Globus pallidus (tissue), 1 donor: ENCODE results near the gene ABLIM1.

ENCODE experiments used
- DNase-seq: peaks from one replicate; pipeline ENCODE4 v3.0.0-alpha.2; 2015; ENCODE audit warnings: low spot score

The ABLIM1 gene

DNA sequence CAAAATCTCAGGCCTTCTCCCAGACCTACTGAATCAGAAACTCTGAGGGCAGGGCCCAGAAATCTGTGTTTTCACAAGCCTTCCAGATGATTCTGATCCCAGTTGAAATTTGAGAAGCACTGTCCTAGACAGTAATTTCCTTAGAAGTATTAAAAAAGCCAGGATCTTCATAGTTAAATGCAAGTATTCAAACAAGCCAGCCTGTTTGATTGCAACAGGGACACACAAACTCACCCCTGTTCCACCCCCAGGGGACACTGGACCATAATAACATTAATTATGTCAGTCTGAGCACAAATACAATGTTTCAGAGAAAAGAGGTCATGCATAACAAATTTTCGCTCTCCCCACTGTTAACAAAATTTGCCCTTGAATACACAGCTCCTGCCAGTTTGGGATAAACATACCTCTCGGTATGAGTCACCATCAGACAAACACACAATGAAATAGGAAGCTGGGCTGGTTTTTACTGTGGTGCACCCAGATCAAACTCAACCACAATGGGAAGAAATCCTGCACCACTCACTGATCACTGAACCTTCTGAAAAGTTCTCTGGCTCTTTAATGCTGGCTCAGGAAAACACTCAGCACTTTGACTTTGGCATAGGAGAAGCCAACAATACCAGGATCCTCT is 34.3 kb downstream of the ABLIM1 start:
- DNase-seq, result no peak

- no peak for DNase-seq
These were observed 34.9 kb downstream of the ABLIM1 start for GRCh38 chr10:114623155-114623554.

DNA sequence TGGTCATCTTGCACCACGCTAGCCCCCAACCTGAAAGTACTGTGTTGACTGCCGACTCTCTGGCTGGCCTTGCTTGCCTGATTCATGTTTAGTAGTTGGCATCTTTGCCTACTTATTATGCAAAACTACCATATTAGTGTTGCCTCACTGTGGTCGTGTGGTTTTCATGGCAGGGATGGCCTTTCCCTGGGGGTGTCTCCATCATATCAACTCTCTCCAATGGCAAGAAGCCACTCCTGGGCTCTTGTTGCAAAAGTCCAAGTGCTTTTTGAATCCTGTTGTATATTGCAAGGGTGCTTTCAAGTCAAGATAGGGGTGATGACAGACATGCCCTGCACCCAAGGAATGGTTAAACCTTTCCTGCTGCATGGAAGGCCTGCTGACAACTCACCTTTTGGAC is 39.4 kb downstream of the ABLIM1 start:
- DNase-seq, result no peak

GRCh38 chr10:114616516-114616915 is 41.6 kb downstream of the ABLIM1 start:
- no peak for DNase-seq

- no peak for DNase-seq
These were observed 42.0 kb downstream of the ABLIM1 start for GRCh38 chr10:114616103-114616502.

GRCh38 chr10:114615600-114616007 is 42.5 kb downstream of the ABLIM1 start:
- no peak for DNase-seq

DNA sequence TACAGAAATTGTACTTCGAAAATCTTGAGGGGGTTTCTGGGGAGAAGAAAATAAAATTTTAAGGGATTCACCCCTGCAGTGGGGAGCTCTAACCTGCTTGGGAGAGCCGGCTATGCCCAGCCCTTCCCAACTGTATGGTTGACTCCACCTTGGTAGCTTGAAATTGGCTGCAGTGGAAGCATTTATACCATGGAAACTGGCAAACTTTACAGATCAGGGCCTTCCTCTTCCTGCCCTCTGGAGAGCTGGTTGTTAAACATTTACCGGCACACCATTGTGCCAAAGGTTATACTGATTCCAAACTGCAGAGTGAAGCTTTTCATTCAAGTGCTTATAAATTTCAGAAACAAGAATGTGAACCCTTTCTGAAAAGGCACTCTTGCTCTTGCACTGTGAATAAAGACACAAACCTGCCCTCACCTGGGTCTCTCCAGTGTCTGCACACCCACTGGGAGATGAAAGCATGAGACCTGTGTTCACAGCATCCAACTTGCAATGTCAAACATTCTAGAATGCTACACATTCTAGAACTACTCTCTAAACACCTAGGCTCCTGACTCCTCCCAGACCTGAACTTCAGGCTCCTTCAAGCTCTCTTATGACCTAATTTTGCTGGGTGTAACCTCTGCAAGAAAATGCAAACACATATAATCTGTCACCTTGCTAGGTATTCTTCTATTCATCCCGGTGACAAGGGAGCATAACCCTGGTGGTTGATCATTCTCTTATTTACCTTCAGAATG is 44.7 kb downstream of the ABLIM1 start:
- DNase-seq, result no peak

GRCh38 chr10:114611617-114612016 is 46.5 kb downstream of the ABLIM1 start:
- DNase-seq, result no peak

GRCh38 chr10:114609518-114610426 is 48.3 kb downstream of the ABLIM1 start:
- no peak for DNase-seq

DNA sequence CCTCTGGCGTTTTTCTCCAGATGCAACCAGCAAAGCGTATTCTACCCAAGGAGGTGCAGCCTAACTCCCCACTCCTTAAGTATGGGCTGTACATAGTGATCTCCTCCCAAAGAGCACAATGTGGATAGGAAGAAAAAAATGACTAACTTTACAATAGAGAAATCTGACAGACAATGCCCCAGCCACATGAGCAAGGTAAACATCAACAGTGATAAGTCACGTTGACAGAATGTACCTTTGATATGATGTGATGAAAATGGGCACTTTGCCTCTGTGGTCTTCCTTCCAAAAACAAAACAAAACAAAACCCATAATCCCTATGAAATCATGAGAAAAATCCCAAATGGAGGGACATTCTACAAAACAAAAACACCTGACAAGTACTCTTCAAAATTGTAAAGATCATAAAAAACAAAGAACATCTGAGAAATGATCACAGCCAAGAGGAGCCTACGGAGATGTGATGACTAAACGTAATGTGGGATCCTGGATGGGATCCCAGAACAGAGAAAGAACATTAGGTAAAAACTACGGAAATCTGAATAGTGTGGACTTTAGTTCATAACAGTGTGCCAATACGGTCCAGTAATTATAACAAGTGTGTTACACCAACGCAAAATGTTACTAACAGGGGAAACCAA is 50.6 kb downstream of the ABLIM1 start:
- no peak for DNase-seq

DNA sequence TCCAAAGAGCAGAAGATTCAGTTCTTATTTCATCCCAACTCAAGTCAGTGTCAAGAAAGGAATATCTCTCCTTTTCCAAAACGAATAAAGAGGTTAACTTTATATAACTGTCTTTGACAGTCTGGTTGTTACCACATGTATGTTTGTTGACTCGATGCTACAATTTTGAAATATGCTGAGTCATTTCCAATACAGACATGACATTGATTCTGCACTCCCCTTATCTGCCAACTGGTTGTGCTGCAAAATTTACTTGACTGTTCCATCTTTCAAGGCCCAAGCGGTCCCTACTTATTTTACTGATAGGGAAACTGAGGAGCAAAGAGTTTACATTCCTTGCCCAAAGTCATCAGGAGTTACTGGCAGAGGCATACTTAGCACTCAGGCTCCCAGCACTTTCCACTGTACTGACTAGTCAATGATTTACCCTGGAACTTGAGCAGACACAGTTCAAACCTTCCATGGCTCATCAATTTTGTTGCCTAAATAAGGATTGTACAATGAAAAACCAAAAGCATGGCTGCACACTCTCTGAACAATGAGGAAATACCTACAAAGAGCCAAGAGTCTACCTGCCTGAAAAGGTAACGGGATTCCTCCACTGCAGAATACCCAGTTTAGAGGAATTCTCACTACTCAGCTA is 52.8 kb downstream of the ABLIM1 start:
- DNase-seq, result no peak

DNA sequence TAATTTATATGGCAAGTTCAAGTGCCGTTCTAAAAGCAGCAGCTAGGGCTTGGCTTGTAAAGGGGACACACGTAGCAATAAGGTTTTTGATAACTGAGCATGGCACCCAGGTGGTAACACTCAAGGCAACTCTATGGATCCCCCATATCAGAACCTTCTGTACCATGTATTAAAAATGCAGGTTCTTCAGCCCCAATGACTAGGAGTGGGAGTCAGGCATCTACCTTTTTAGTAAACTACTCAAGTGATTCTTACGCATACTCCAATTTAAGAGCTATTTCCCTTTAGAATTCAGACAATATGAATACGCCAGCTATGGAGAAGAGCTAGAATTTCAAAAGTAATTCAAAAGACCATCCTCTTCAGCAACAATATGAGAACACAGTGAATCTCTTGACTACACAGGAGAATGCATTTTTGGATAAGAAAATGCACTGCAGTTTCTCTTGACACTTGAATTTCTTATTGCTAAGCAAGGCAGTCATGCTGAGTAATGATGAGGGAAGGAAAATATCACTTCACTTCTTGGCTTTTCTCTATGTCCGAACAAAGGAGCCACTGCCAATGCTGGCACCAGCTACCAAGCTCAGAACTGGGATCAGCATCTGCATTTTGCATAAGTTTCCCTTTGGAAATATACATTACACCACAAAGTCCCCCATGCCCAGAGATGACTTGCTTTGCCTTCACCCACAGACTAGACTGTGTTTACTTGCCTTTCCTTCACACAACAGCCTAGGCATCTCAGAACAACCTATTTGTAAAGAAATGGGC is 53.5 kb downstream of the ABLIM1 start:
- DNase-seq, result no peak

DNA sequence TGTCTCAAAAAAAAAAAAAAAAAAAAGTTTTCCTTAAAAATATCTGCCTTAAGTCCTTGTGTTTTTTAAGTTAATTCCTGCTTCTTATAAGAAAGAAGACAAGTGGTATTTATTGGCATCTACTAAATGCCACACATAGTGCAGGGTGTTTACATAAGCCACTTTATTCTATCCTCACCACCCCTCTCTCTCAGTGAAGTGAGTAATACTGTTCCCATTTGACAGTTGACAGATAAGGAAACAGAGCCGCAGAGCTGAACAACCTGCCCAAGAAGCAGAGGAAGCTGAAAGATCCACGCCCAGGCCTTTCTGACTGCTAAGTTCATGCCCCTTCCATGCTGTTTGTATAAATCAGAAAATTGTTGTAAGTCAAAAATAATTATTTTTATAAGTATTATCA is 54.1 kb downstream of the ABLIM1 start:
- DNase-seq, result no peak

DNA sequence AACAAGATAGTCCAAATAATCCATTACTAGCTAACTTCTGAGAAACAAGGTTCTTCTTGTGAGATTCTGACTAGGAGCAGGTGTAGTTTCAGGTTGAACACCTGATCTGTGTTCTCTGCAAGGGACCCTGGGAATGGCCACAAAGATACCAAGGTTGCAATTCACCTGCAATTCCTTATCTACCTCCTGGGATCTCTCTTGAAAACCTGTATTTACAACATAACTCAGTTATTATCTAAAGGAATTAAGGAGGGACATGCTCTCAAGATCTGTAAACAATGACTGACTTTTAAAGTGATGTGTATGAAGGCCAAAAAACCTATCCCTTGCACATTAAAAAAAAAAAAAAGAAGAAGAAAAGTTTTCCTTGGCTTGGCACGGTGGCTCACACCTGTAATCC is 54.8 kb downstream of the ABLIM1 start:
- DNase-seq, result no peak

GRCh38 chr10:114600057-114600456 is 58.0 kb downstream of the ABLIM1 start:
- DNase-seq, result no peak

DNA sequence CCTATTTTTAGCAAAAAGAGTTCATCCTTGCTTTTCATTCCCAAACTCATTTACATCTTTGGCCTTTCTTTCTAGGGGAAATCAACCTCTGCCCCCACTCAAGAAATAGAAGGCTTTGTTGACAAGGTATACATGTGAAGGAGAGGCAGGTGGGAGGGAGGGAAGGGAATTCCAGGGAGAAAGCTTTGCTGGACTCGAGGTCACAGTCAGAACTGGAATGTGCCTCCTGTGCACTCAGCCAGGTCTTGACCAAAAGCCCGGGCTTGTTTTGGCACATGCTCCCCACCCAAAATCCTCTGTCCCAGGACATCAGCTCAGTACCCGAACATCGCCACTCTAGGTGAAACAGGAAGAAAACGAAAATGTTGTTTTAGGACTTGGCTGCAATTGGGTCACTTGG is 61.3 kb downstream of the ABLIM1 start:
- no peak for DNase-seq

GRCh38 chr10:114593816-114594468 is 64.1 kb downstream of the ABLIM1 start:
- DNase-seq, result no peak

DNA sequence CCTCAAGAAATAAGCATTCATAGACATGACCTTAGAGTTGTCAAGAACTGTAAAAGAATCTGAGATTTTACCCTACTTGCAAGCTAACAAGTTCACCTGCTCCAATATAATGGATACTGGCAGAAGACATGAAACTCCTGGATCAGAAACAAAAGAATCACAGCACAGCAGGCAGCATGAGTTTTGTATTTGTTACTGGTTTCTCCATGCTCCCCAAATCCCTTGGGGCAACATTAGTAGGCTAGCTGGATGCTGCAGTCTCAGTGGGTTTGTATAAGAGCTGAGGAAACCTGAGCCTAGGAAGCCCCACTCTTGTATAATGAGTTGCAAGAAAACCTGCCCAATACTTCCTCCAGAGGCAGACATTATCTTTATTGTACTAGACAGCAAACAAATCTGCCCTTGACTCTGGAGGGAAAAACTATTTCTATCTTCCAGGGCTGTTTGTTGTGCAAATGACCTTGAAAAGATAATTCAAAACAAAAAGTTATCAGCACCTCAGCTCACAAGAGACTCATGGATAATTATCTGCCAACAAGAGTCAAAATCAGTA is 64.8 kb downstream of the ABLIM1 start:
- no peak for DNase-seq

- DNase-seq, result no peak
These were observed 67.1 kb downstream of the ABLIM1 start for GRCh38 chr10:114590993-114591392.

- no peak for DNase-seq
These were observed 73.7 kb downstream of the ABLIM1 start for GRCh38 chr10:114584419-114584818.
